Right lobe of liver (tissue), 4 donors: ENCODE measurements around the gene NT5DC1.

ENCODE experiments used
- CTCF ChIP-seq, 4 donors: fragments of 200-600 bp in 3 of 4; fragments of 450-650 bp in 1 of 4; IDR thresholded peaks; one replicate each; pipeline versions ENCODE4 v1.5.1 to v1.8.0; 2016 to 2022; ENCODE audit warnings: antibody characterized with exemption in 4 of 4, mild to moderate bottlenecking in 2 of 4
- POLR2A ChIP-seq: fragments of 450-650 bp; IDR thresholded peaks from one replicate; pipeline ENCODE4 v1.6.1; 2017; ENCODE audit warnings: antibody characterized with exemption, mild to moderate bottlenecking
- donor health status: DM: no; HTN: no; CAD: no.
- donor health status: DM: no; HTN: no; CAD: no.
- donor health status: DM: no; HTN: yes; CAD: no.

- TF ChIP-seq CTCF (IDR thresholded peaks at IDR 0.05): no peak
- no peak for TF ChIP-seq POLR2A
These were observed 29.9 kb upstream of the NT5DC1 start for GRCh38 chr6:116070616-116071389.
